Vagina (tissue), 2 donors: Measurements from ENCODE around the gene EHBP1L1.

Experiments
- CTCF ChIP-seq, 3 experiments: fragments of 450-650 bp in 2 of 3; fragments of 200-600 bp in 1 of 3; sonication (generic) in 1 of 3; IDR thresholded peaks; one replicate each; pipeline ENCODE4 v1.5.1; 2017 to 2019; ENCODE audit warnings: antibody characterized with exemption in 3 of 3, mild to moderate bottlenecking in 2 of 3, moderate library complexity in 2 of 3
- POLR2A ChIP-seq, 2 donors: fragments of 450-650 bp; IDR thresholded peaks; one replicate each; pipeline ENCODE4 v1.6.1; 2017; ENCODE audit warnings: antibody characterized with exemption in 2 of 2, mild to moderate bottlenecking in 2 of 2, moderate library complexity in 2 of 2
- POLR2AphosphoS5 ChIP-seq, 2 donors: sonication (generic); formaldehyde crosslinking; IDR thresholded peaks; one replicate each; pipeline ENCODE4 v1.9.0; 2017; ENCODE audit warnings: antibody characterized with exemption in 2 of 2, mild to moderate bottlenecking in 2 of 2, low read depth in 1 of 2; ENCODE audit not compliant: insufficient read depth in 1 of 2

GRCh38 chr11:65615950-65616574, 40.2 kb downstream of the EHBP1L1 start:
- no peak for TF ChIP-seq POLR2A (IDR thresholded peaks at IDR 0.05)
- no peak for TF ChIP-seq CTCF (IDR thresholded peaks at IDR 0.05)
- TF ChIP-seq POLR2AphosphoS5 (IDR thresholded peaks at IDR 0.05; ENCODE audit: insufficient read depth in 1 of 2, low read depth in 1 of 2), result no peak
